MM.1S (cell line): ENCODE measurements around the gene MTIF3.

Experiments used
- CTCF ChIP-seq: fragments of 300-600 bp; sonication (generic); IDR thresholded peaks from 2 replicates; pipeline ENCODE4 v1.5.1; 2016; ENCODE audit warnings: antibody characterized with exemption, low read length, mixed read lengths
- EZH2 ChIP-seq: fragments of 300-600 bp; sonication (generic); optimal IDR thresholded peaks from 2 replicates; pipeline ENCODE3; 2017; ENCODE audit warnings: low read depth, mild to moderate bottlenecking, antibody characterized with exemption, low read length, mixed read lengths
- EZH2phosphoT487 ChIP-seq: fragments of 300-600 bp; sonication (generic); IDR thresholded peaks from 2 replicates; pipeline ENCODE4 v1.6.1; 2018; ENCODE audit warnings: antibody characterized with exemption, low read length

- TF ChIP-seq EZH2 (no peak), CTCF (no peak), EZH2phosphoT487 (no peak)
Measured at GRCh38 chr13:27421101-27421871, 29.1 kb downstream of the MTIF3 start.
